Measurements from ENCODE around the gene TMEM98.

DNA sequence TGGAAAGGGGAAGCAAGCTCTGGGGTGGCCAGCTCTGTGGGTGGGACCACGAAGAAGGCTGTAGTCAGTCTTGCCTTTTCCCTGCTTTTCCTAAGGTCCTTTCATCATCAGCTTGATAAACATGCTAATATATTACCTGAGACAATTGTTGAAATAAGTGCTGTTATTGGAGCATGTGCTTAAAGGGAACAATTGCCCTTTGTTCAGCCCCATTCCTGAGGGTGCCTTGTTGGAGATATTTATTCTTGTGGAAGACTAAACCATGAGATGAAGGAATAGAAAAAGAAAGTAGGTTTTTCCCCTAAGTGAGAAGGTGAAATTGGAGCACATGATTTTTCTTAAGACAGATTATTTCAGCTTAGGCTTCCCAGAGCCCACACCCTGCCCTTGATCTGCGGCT is 7.8 kb downstream of the TMEM98 start:
- TF ChIP-seq CTCF (IDR thresholded peaks at IDR 0.05) (no peak), POLR2AphosphoS5 (IDR thresholded peaks at IDR 0.05) (no peak), POLR2A (IDR thresholded peaks at IDR 0.05) (no peak)

Data from prostate gland (tissue), 2 donors.